NCI-H82 treated with DMSO at 0.1 percent for 48 hours (cell line): ENCODE measurements around the gene FCMR.

ENCODE experiments used
- DNase-seq: peaks from one replicate; lab custom pipeline; 2025; ENCODE audit not compliant: unreplicated experiment; lab: John Stamatoyannopoulos, UW

Gene FCMR, protein sequence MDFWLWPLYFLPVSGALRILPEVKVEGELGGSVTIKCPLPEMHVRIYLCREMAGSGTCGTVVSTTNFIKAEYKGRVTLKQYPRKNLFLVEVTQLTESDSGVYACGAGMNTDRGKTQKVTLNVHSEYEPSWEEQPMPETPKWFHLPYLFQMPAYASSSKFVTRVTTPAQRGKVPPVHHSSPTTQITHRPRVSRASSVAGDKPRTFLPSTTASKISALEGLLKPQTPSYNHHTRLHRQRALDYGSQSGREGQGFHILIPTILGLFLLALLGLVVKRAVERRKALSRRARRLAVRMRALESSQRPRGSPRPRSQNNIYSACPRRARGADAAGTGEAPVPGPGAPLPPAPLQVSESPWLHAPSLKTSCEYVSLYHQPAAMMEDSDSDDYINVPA

GRCh38 chr1:206921772-206922265, at the start of gene FCMR:
FCMR (minus strand) TSS chr1:206921941; CDS start chr1:206921854, 87 bp downstream.
- no peak for DNase-seq

DNA sequence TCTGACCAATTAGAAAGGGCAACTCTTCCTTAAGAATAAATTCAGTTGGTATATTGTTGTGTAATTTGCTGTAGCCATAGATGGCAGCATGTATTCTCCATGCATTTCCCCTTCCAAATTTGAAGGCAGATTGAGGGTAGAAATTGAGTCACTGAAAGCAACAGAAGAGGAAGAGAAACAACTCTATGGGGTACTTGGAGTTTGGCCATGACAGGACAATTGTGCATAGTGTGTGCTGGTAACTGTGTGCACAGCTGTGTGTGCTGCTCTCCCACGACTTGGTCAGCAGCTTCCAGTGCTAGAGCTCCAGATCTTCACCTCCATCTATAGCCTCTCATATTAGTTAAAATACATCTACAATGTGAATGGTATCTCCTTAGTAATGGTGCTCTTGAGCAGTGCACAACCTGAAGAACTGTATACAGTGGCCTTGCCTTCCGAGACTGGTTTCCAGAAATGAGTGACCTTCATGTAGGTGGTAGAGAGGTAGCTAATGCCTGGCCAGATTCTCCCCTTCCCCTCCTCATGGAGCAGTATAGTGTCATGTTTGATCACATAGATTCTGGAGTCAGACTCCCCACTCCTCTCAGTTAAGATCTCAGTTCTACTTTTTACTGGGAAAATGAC, 49.4 kb upstream of the FCMR start:
- no peak for DNase-seq

- no peak for DNase-seq
Observed at GRCh38 chr1:206970446-206970845, 48.7 kb upstream of the FCMR start, which contains the start of gene FCAMR. FCAMR (minus strand) TSS chr1:206970460; CDS start chr1:206970125, 335 bp downstream.

- no peak for DNase-seq
Observed at GRCh38 chr1:206969090-206969489, 47.3 kb upstream of the FCMR start.

DNA sequence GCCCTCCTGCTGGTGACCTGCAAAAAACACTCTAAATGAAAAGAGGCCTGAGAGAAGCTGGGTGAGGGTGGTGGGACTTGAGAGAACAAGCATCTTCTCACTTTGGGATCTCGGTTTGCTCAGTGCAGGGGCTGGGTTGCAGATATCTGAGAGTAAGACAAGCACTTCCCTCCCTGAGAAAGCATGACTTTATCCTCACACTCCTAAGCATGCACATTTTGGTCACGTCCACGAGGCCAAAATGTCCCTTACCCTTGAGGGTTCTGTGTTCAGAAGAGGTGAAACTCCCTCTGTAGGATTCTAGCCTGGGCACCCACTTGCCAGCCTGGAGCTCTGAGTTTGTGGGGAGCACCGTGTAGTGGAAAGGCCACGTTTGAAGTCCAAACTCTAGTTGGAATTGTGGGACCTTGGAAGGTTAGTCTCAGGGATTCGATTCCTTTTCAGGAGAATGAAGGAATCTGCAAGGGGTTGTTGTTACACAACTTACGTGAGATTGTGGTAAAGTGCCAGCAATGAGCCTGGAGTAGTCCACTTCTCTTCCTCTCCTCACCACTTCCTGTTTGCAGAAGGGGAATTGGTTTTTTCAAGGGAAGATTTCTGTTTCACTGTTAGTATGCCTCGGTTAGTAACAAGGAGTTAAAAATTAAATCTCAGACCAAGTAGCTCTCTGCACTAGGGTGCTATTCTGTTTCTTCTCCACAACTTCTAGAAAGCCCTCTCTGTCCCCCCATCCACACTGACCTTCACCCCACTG, 45.5 kb upstream of the FCMR start:
- no peak for DNase-seq

GRCh38 chr1:206965781-206966180, 44.0 kb upstream of the FCMR start:
- DNase-seq = no peak

DNA sequence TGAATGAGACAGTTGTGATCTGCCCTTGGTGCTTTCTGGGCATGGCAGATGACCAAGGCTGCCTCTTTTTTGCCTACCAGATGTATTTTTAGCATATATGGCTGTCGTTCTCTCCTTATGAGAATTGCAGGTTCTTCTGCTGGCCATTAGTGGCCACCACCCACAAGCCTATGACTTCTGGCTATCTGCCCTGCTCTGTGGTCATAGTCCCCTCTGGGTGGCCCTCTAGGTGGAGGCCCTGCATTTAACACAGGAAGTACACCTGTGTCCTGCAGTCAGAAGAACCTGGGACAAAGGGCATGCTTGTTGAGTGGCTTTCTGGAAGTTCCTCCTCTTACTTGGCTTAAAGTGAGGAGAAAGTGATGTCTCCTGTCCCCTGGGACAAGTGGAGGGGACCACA, 42.0 kb upstream of the FCMR start:
- DNase-seq = no peak

DNA sequence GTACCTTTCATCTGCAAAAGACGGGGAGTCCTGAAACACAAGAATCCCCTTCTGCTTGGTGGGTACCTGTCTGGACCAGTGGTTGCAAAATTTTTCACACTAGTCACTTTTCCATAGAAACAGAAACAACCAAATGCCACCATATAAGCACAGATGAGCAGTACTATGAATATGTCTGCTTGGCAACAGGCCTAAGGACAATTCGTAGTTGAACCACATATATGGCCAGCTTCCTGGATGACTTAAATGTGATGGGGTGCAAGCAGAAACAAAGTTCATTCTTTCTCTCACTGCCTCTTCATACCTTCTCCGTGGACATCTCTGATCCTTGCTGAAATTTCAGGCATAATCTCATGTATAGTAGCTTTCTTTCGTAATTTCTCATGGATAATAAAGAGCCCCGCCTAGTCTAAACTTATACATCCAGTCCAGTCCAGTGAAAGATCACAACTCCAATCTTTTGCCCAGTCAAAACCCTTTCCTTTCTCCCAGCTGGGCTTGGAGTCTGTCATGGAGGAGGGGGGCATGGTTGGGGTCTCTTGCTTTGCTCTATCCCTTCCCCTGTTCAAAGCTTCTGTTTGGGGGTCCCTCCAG, 41.5 kb upstream of the FCMR start:
- DNase-seq = no peak

- DNase-seq = no peak
Observed at GRCh38 chr1:206962272-206962671, 40.5 kb upstream of the FCMR start.

- no peak for DNase-seq
Observed at GRCh38 chr1:206961668-206962067, 39.9 kb upstream of the FCMR start.

DNA sequence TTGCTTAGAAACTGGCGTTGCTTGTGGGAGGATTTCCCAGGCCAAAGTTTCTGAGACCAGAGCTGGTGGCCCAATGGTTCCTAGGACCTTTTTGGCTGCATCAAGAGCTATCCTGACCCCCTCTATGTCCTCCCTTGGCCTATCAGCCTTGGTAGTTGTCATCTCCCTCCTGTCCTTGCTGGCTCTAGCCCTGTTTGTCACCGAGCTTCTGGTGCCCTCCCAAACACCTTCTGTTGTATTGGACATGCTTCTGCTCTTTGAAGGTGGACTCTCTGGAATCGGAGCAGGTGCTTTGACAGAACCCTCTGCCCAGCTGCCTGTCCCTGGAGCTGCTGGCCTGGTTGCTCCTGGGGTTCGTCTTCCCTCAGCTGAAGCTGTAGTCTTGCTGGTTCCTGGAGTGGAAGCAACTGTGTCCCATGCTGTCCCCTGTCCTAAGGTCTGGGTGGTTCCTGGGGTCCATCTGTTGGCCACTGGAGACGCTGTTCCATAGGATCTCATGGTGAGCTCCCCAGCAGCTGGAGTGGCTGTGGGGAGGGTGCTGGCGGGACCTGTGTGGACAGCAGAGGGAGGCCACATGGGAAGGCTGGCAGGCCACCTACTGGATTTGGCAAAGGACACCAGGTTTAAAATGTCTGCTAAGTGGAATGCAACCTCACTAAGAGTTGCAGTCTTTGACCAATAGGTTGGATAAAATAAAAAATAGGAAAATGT, 39.1 kb upstream of the FCMR start:
- DNase-seq = no peak

DNA sequence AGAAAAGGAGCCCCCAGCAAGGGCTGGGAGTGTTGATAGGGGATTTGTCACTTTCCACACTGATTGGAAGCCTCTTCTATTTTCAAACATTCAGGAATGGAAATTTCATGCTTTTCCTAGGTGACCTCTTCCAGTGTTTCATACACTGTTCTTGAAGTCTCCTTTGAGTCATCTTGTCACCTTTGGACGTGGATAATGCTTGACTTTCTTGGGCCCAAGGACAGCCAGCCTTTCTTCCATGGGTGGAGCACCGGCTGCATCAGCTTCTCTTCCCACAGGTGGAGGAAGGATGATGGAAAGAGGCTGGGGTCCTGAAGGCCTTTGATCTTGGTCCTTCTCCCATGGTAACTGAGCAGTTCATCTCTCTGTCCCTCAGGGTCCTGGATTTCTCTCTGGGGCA, 36.4 kb upstream of the FCMR start:
- DNase-seq = no peak

DNA sequence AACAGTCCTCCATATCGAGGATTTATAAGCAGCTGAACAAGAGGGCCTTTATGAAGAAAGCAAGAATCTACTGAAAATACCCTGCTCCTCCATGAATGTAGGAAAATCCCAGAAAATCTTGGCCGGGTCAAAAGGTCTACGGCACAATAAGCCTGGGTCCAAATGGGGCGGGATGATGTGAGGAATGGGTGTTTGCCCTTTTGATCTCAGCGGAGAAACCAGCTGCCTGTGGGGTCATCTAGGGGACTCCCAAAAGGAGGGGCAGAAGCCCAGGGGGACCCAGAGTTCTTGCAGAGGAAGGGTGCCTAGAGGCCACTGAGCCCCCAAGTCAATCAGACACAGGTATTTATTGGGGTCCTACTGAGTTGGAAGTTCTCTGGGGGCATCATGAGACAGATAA, 35.9 kb upstream of the FCMR start:
- DNase-seq = no peak

DNA sequence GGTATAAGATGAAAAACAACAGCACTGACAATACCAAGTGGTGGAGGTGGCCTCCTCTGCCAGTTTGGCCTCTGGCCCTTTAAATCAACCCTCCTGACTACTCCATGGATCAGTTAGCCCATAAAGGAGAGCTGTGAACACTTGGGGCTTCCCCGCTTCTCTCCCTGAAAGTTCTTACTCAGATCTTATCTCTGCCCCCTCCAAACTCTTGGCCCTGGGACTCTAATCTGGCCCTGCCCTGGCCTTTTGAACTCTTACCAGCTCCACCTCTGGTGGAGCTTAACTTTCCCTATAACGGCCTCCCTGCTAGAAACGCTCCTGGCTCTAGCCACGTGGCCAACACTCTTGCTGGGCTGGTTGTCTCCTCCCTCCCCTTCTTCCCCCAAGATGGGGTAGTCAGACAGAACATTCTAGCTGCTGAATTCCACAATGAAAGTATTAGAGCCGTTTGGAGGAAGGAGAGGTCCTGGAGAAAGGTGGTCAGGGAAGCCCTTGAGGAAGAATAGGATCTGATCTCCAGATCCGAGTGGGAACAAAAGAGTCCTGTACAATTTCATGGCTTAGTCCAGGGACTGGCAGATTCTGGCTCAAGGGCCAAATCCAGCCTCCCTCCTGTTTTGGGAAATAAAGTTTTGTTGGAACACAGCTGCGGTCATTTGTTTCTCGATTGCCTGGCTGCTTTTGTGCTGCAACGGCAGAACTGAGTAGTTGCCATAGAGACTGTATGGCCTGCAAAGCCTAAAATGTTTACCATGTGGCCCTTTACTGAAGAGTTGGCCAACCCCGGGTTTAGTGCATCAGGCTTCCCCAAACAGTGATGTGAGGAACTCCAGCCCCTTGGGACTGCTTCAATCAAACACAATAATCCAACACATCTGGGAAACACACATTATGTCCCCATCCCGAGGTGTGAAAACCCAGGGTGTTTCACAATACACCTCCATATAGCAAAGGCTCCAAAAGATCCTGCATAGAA, 34.0 kb upstream of the FCMR start:
- DNase-seq = no peak

DNA sequence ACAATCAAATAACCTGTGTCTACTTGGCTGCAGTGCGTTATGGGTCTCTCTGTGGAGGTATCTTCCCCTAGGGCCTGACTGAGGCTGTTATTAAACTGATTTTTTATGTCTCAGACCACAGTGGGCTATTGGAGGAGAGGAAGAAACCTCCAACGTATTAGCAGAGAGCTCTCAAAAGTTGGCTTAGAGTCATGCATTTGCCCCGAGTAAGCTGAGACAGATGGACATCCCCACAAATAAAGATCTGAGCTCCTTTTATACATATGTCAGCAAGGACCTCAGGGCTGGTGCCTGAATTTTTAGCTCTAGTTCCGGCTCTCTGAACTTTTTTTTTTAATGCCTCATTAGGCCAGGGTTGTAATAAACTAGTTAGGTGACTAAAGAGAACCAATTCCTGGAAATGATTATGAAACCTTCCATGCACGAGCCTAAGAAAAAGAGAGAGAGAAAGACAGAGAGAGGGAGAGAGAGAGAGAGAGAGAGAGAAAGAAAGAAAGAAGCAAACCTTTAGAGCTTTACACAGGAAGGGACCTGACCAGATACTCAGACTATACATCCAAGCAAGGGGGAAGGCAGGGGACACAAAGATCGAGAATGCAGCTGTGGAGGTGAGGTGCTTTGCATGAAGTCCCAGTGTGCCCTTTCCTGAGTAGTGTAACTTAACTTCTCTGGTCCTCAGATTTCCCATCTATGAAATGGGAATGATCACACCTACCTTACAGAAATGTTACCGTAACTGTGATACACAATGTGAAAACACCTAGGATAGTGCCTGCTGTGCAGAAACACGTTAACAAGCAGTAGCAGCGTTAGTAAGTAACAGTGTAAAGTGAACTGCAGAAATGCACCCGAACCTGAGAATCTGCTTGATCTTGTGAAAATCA, 33.0 kb upstream of the FCMR start:
- DNase-seq = no peak

GRCh38 chr1:206953626-206954025, 31.9 kb upstream of the FCMR start:
- DNase-seq = no peak

DNA sequence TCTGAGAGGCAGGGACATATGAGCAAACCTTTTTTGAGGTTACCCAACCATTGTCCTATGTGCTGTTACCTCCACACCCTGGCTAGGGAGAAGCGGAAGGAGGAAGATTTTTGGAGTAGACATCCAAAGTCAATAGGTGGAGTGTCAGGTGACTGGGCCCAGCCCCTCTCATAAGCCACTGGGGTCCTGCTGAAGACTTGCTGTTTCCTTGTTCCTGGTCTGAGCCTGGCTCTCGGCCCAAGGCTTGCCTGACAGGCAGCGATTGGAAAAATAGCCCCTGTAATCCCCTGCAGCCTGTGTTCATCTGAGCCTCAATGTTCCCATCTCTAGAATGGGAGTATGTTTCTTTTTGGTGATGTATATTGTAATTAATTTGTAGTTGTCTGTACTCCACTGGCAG, 31.4 kb upstream of the FCMR start:
- DNase-seq = no peak

DNA sequence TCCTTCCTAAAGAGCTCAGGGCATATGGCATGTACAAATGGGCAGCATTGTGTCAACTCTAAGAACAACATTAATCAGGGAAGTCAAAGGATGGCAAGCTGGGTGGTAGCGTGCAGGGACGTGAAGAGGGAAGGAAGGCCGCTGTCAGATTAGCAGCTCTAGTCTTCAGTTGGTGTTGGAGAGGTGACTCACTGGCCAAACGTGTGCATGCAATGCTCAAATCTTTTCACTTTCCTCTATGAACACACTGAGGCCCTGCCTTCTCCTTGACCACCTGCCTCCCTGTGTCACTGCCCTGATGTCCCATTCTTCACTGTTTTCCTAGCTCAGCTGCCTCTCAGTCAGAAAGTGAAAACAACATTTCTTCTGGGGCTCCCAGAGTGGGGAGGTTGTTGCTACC, 30.4 kb upstream of the FCMR start:
- no peak for DNase-seq
